GM04503 (cell line): Measurements from ENCODE around the gene INSRR.

Experiments
- DNase-seq: peaks from one replicate; pipeline ENCODE4 v3.0.0-alpha.2; 2012; ENCODE audit warnings: low read depth

INSRR gene

DNA sequence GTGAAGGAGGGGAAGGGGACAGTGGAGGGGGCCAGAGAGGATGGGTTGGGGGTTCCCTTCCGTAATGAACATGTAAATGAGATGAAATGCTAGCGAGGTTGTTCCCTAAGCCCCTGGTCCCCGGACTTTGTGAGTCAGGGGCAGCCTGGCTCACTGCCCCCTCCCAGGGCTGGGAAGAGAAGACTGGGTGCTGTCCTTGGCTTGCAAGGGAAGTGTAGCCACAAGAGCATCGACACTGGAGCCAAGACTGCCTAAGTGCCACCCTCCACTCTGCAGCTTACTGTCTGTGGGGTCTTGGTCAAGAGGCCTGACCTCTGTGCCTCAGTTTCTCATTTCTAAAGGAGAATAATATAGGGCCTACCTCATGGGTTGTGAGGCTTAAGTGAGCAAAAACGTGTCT is 35.1 kb upstream of the INSRR start:
- no peak for DNase-seq

DNA sequence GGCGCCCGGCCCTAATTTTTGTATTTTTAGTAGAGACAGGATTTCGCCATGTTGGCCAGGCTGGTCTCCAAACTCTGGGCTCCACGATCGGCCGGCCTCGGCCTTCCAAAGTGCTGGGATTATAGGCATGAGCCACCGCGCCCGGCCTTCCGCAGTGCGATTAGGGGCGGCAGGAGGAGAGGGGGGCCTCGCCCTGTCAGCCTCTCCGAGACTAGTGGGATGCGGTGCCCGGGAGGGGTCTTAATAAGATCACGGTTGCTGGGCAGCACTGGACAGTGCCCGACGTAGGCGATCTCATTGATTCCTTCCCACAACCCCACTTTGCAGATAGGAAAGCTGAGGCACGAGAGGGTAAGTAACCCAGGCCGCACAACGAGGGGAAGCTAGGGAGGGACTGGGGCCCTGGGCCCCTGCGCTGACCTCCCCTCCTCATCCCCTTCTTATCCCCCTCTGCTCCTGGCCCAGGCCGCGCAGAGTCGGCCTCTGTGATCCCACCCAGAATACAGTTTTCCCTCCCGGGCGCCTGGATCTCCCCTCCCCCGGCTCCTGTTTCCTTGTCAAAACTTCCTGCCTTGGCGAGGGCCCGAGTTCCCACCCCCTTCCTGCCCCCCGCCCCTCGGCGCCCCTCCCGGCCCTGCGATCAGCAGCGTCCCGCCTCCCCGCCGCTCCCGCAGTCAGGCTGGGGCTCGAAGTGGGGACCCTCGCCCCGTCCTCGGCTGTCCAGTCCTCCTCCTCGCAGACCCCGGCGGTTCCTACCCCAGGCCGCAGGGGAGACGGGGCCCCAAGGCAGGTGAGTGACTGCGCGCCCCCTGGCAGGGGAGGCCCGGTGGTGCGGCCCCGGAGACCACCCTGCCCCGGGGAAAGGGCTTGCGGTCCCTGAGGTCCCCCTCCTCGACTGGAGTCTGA is 34.4 kb upstream of the INSRR start, which contains the start of gene PEAR1:
TSS of gene PEAR1 (plus strand) at position 671 of the 906 bp plus-strand sequence. CDS start 10,209 bp downstream, outside the sequence.
- DNase-seq = no peak

DNA sequence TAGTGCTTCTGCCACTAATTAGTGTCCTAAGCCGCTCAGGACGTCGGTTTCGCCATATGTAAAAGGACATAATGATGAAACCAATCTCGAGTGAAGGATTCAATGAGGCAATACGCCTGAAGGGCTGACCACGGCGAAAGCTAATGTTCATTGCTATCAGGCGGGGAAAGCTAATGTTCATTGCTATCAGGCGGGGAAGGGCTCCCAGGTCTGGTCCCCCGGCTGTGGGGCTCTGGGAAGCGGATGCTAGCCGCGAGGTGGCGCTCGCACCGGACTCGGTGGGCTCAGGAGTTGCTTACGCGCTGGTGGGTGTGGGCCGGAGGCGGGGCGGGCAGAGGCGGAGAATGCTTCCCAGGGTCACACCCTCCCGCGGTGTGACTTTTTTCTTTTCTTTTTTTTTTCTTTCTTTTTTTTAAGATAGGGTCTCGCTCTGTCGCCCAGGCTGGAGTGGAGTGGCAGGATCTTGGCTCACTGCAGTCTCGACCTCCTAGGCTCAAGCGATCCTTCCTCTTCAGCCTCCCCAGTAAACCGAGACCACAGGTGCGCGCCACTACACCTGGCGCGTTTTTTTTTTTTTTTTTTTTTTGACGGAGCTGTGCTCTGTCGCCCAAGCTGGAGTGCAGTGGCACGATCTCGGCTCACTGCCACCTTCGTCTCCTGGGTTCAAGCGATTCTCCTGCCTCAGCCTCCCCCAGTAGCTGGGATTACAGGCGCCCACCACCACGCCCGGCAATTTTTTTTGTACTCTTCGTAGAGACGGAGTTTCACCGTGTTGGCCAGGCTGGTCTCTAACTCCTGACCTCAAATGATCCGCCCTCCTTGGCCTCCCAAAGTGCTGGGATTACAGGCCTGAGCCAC is 33.5 kb upstream of the INSRR start:
- DNase-seq = no peak

DNA sequence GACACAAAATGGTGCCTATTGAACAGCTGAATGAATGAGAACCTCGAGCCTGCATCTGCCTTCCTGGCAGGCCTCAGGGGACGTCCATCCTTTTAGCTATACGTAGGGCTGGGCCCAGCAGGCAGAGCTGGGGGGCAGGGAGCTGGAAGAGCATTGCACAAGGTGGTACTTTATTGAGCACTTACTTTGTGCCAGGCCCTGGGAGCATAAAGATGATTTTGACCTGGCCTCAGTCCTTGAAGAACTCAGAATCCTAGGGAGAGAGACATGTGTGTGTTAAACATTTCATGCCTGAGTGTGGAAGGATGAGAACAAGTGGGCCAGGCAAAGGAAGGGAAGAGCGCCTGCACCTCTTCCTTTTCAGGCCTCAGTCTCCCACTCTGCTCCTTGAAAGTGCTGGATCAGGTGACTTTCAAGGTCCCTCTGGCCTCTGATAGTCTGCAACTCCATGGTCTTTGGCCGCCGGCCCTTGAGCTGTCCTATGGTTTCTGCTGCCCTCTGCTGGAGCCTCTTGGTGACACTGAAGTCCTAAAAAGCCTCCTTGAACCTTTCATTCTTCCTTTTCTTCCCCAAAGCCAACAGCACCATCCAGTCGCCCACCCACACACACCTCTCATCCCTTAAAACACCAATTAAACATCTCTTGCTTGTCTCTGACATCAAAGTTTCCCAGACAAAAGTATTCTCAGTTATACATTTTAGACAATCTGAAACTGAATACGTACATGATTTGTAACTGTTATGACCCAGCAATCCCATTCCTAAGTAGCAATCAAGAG is 31.1 kb upstream of the INSRR start:
- no peak for DNase-seq

DNA sequence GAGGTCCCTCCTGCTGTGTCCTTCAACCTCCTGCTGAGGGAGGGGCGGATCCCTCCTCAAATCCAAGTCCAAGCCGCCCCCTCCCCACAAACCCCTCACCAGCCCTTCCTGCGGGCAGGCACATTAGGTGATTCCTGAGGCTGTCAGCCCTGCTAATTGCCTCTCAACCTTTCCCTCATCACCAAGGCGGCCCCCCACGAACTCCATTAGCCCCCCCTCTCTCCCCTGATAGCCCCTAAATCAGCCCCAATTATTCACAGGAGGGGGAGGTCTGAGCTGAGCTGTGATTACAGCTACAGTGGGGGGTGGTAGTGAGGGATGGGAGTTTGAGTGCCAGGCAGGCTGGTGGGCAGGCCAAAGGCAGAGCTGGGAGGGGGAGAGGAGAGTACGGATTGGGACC is 28.8 kb upstream of the INSRR start:
- DNase-seq = no peak

DNA sequence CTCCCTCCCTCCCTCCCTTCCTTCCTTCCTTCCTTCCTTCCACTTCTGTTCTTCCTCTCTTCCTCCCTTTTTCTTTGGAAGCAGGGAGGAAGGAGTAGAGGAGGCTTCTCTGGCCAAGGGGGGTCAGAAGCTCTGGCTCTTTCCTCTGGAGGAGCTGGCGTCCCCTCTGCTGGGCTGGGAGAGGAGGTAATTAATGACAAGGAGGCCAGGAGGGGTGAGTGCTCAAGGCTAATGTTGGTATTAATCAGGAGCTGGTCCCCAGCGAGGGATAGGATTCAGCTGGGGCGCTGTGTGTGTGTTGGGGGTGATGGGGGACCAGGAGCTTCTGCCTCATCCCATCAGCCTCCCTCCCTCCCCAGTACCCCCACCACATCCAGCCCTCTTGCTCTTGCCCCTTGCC is 28.4 kb upstream of the INSRR start:
- DNase-seq = no peak

DNA sequence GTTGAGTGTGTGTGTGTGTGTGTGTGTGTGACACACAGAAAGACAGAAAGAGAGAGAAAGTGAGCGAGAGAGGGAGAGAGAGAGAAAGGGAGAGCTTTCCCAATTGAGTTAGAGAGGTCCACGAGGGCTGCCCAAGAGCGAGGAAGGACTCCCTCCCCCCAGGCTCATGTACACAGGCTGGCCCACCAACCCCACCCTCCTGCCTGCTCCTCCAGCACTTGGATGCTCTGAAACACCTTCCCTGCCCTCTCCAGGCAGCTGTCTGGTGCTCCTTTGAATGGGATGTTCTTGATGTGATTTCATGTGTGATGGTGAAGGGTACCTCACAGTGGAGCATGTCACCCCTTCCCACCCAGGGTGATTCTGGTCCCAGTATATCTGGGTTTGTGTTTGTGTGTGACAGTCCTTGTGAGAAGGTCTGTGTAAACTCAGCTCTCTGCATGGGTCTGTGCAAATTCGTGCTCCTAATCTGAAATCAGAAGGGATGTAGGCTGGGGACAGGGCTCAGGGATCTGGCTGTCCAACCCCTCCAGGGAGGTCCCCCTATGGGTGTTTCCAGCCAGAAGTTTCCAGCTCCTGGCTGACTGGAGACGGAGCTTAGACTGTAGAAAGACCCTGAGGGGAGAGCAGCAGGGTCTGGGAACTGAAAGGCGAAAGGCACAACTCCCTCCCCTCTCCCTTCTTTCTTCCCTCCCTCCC is 27.8 kb upstream of the INSRR start:
- DNase-seq = no peak

DNA sequence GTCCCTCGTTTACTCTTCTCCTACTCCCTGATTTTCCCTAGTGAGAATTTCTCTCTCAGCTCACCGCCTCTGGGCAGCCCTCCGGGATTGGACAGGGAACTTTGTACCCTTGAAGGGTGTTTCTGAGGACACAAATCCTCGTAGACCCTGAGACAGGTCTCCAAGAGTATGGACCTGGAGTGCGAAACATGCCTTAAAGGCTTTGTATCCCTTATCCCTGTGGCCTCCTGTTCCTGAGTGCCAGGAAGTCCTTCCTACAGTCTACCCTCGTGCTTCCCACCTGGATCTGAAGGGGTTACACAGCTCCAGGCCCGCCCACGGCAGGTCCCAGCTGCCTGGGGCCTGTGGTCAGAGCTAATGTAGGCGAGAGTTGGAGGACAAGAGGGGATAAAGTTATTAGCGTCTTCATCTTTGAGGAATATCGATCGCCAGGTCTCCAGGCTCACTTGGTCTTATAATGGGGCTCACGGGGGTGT is 27.0 kb upstream of the INSRR start:
- DNase-seq = no peak

DNA sequence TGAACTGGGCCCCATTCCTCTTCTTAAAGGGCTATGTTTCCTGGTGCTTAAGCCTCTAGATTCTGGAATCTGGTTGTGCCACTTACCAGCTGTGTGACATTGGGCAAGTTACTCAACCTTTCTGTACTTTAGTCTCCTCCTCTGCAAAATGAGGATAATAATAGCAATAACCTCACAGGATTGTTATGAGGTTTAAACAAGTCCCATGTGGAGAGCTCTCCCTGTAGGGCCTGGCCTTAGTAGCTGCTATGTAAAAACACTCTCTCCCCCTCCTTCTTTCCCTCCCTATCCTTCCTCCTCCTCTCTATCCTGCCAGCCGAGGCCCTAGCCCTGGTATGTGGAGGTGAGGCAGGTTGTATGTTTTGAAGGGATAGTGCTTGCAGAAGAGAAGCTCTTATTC is 26.4 kb upstream of the INSRR start:
- no peak for DNase-seq

DNA sequence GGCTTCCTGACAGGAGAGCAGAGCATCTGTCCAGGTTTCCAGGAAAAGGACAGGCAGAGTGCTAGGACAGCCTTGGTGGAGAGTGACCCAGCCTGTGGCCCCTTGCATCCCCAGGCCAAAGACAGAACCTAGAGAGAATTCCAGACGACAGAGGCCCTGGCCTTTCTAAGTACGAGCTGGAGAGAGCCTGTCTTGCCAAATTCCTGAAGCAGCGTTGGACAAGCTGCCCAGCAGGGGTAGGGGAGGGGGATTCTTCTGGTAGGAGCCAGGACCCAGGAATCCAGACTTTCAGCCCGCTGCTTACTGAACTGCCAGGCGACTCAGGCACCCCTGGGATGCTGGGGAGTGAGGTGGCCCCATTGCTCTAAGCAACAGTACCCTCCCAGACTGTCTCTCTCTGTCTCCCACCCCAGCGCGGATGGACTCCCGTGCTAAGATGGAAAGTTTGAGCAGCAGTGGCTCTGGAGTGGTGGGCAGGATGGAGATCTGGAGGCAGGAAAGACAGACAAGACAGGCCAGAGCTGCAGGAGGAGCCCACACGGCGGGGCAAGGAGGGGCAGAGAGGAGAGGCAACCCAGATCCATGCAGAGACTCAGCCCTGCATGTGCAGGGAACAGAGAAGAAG is 25.8 kb upstream of the INSRR start:
- DNase-seq = no peak

DNA sequence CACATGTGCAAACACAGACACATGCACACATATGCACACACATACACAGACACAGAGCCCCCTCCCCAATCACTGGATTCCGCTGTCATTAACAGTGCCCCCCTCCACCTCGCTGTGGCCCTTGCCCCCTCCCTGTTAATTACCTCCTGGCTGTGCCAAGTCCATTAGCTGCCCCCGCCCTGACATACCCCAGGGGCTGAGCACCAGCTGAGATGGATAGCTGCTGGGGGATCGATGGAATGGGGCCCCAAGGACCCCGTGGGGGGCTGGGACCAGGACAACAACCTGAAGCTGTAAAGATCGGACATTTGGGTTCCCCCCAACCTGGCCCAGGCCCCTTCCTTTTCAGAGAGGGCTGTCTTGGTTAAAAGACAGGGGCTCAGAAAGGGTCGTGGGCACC is 25.0 kb upstream of the INSRR start:
- DNase-seq = no peak

DNA sequence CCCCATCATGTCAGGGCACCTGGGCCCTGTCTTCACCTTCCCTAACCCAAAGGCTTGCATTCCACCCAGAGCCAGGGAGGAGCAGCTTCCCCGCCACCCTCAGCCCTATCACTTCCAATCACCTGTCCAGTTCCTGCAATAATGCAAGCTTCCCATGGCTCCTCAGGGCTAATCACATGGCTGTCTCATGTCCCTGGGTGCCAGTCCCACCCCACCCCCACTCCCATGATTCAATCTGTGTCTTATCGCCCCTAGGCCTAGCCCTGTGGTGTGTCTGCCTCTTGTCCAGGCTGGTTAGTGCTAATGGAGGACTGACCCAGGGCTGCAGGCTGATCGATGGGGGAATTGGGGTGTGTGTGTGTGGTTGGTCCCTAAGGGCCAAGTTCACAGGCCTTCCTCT is 23.6 kb upstream of the INSRR start:
- no peak for DNase-seq

DNA sequence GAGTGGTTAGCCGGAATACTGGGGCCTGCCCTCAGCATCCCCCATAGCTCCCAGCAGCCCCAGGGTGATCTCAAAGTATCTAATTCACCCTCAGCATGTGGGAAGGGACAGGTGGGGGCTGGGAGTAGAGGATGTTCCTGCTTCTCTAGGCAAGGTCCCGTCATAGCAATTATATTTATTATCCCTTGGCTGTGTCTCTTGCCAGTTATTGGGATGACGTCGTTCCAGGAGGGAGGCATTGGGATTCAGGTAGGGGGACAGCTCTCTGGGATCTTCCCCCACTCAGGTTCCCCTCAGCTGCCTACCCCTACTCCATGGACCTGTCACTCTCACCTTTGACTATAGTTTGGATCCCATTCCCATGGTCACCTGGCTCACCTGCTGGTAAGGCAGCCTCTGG is 22.7 kb upstream of the INSRR start:
- no peak for DNase-seq

DNA sequence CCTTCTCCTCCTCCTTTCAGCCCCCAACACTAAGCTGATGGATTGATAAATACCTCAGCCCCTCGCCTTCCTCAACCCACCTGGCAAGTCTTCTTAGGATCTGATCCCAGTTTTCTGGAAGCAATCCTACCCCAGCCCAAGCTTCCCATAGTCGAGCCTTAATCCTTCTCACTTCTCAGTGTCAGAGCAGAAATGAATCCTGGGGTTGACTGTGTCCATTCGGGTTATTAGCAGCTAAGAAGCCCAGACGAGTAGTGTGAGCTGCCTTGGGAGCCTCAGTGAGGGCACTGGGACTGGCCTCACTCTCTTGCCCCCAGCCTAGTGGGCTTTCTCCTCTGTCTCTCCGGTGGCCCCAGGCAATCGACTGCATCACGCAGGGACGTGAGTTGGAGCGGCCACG is 22.2 kb upstream of the INSRR start:
- DNase-seq = no peak

DNA sequence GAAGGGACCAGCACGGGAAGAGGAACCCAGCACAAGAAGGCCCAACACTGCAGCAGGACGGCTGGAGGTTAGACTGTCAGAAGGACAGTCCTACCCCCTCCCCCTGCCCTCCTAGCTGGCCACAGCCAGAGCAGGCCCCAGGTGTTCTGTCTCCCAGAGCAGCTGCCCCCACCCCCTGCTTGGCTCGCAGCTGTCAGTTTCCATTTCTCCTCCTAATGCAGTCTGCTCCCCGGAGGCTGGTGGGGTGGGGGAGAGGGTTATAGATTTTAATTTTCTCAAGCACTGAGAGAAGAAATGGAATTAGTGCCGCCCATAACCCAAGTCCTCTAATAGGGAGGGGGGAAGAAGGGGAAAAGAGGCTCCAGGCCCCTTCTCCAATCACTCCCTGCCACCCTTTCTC is 21.6 kb upstream of the INSRR start:
- DNase-seq = no peak

DNA sequence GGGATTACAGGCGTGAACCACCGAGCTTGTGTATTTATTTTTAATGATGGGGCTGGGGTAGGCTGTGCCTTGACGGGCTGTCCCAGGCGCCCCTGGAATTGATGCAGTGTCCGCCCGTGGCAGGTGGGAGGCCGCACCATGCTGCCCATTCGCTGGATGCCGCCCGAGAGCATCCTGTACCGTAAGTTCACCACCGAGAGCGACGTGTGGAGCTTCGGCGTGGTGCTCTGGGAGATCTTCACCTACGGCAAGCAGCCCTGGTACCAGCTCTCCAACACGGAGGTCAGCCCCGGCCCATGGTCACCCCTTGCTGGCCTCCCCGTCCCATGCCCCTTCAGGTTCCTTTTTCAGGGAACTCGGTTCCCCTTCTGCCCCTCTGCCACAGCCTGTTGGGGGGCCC is 21.0 kb upstream of the INSRR start:
- no peak for DNase-seq

DNA sequence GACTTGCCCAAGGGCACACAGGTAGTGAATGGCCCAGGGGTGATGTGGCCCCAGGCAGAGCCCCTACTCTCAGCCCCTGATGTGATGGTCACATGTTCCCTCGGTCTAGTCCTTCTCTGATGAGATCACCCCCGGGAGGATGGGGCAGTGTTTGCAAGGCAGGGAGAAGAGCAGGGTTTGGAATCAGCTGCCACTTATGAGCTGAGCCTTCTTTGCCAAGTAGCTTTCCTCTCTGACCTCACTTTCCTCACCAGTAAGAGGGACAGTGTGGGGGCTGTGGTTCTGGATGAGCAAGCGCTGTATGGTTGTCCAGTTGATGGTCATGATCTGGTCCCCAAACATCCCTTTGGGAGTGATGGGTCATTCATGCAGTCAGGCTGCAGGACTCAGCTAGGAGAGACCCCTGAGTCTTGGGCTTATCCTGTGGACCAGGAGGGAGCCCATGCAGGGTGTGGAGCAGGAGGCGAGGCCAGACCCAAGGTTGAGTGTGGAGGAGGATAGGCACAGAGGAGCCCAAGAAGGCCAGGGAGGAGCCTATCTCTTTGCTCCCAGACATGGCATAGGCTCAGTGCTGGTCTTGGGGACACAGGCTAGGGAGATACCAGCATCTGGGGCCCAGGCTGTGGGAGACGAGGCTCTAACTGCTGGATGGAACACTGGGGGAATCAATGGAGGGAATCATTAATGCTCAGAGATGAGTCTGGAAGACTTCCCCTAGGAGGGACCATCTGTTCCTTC is 18.7 kb upstream of the INSRR start:
- DNase-seq = no peak

DNA sequence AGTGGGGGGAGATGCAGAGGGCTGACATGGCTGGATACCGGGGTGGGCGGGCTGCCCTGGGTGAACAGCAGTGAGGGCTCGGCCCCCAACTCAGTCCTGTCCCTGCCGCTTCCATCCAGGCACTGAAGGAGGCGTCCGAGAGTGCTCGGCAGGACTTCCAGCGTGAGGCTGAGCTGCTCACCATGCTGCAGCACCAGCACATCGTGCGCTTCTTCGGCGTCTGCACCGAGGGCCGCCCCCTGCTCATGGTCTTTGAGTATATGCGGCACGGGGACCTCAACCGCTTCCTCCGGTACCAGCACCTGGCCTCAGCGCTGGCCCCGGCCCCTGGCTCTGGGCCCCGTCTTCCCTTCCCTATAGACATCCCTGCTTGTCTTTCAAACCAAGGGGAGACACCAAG is 17.4 kb upstream of the INSRR start:
- DNase-seq = no peak

DNA sequence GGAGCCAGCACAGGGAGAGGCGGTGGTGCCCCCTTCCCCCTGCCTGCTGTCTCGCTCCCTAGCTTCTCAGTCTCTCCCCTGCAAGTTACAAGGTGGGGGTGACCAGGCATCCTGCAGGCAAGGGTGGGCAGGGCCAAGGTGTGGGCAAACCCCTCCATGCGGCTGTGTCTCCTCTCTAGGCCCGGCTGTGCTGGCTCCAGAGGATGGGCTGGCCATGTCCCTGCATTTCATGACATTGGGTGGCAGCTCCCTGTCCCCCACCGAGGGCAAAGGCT is 16.4 kb upstream of the INSRR start:
- DNase-seq = no peak

DNA sequence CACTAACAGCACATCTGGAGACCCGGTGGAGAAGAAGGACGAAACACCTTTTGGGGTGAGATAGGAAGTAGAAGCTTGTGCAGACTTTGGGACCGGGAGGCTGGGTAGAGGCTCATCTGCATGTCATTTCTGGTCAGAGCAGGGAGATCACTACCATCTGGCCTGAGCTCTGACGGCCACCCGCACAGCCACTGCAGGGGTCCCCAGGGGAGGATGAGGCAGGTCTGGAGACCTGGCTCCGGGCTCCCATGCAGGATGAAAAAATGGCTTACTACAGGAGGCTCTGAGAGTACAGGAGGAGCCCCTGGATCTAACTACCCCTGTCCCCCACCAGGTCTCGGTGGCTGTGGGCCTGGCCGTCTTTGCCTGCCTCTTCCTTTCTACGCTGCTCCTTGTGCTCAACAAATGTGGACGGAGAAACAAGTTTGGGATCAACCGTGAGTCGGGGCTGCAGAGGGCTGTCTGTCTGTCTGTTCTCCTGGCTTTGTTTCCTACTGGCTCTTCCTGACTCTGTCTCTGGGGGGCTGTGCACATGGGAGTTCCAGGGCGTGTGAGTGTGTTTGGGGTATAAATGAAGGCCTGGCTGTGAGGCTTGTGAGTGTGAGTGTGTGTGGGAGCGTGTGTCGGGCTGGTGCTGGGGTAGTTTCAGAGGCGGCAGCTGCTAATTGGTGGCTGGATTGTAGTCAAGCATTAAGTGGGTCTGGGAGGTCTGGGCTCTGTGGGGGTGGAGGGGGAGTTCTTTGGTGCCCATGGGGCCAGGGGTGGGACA is 15.8 kb upstream of the INSRR start:
- DNase-seq = no peak
